ENCODE measurements around the gene SAMD7. TPM values are rescaled to one million over a fixed set of nuclear protein-coding genes. Genes with fewer than 3 reads are reported as not detected.

The SAMD7 gene
- total RNA-seq, 1 donor = not detected

GRCh38 chr3:169930843-169931242 is 19.5 kb downstream of the SAMD7 start:
- no peak for DNase-seq (ENCODE audit: low read depth)
- TF ChIP-seq CTCF (IDR thresholded peaks at IDR 0.05; ENCODE audit: insufficient read depth, low read depth, low read length) = no peak

GRCh38 chr3:169931747-169932520 is 20.6 kb downstream of the SAMD7 start:
- no peak for TF ChIP-seq CTCF (IDR thresholded peaks at IDR 0.05; ENCODE audit: insufficient read depth, low read depth, low read length)
- no peak overlapping the region for H3K4me3 ChIP-seq (ENCODE audit: low read depth, low read length)
- DNase-seq (ENCODE audit: low read depth) = no peak

More at GRCh38 chr3:169930843-169931242, 19.5 kb downstream of the SAMD7 start:
- H3K4me3 ChIP-seq (ENCODE audit: low read depth, low read length) = no peak overlapping the region

- H3K4me3 ChIP-seq (ENCODE audit: low read depth, low read length) = no peak overlapping the region
- no peak for DNase-seq (ENCODE audit: low read depth)
- no peak for TF ChIP-seq CTCF (IDR thresholded peaks at IDR 0.05; ENCODE audit: insufficient read depth, low read depth, low read length)
Observed at GRCh38 chr3:169939320-169939719, 27.9 kb downstream of the SAMD7 start.

GRCh38 chr3:169939751-169940150 is 28.4 kb downstream of the SAMD7 start:
- TF ChIP-seq CTCF (IDR thresholded peaks at IDR 0.05; ENCODE audit: insufficient read depth, low read depth, low read length) = no peak
- no peak overlapping the region for H3K4me3 ChIP-seq (ENCODE audit: low read depth, low read length)
- no peak for DNase-seq (ENCODE audit: low read depth)

- no peak for TF ChIP-seq CTCF (IDR thresholded peaks at IDR 0.05; ENCODE audit: insufficient read depth, low read depth, low read length)
- DNase-seq (ENCODE audit: low read depth) = no peak
Observed at GRCh38 chr3:169940470-169941181, 29.3 kb downstream of the SAMD7 start.

GRCh38 chr3:169945313-169945712 is 33.9 kb downstream of the SAMD7 start:
- DNase-seq (ENCODE audit: low read depth) = no peak
- no peak for TF ChIP-seq CTCF (IDR thresholded peaks at IDR 0.05; ENCODE audit: insufficient read depth, low read depth, low read length)
- no peak overlapping the region for H3K4me3 ChIP-seq (ENCODE audit: low read depth, low read length)

More at GRCh38 chr3:169940470-169941181, 29.3 kb downstream of the SAMD7 start:
- H3K4me3 ChIP-seq (ENCODE audit: low read depth, low read length) = no peak overlapping the region
